Erythroblast (primary cell): ENCODE results near the gene NAA35.
A peak's percentile ranks its signal among the peaks of the same experiment; 100 is the strongest.

Experiments
- DNase-seq, 2 experiments: peaks; one replicate each; lab custom pipeline; 2025; lab: John Stamatoyannopoulos, UW
- GATA1 ChIP-seq: IDR thresholded peaks from 2 replicates; pipeline ENCODE4 v1.6.1; 2011; ENCODE audit warnings: low read depth, mild to moderate bottlenecking, control low read depth, low read length, moderate library complexity
- POLR2A ChIP-seq: IDR thresholded peaks from 2 replicates; pipeline ENCODE4 v1.6.1; 2011; ENCODE audit warnings: mild to moderate bottlenecking, low read length

NAA35 gene

GRCh38 chr9:85940832-85941621 is at the start of gene NAA35:
TSS of gene NAA35 (plus strand) at chr9:85941146. CDS start at chr9:85942160, 1,014 bp downstream.
- TF ChIP-seq POLR2A (peak; percentile 88), GATA1 (no peak)
- peak; percentile 99 for DNase-seq

- DNase-seq = no peak
- no peak for TF ChIP-seq POLR2A
- TF ChIP-seq GATA1 = no peak
These were observed 48.5 kb upstream of the NAA35 start for GRCh38 chr9:85892401-85892800.

GRCh38 chr9:85895685-85896084 is 45.3 kb upstream of the NAA35 start:
- no peak for TF ChIP-seq GATA1
- TF ChIP-seq POLR2A = no peak
- DNase-seq = no peak

- DNase-seq = peak in 1 of 2 experiments; percentile 26
- TF ChIP-seq POLR2A (no peak), GATA1 (no peak)
These were observed 43.1 kb upstream of the NAA35 start for GRCh38 chr9:85897848-85898247.

- TF ChIP-seq GATA1 = no peak
- no peak for TF ChIP-seq POLR2A
- DNase-seq = peak; percentile 26 to 67
These were observed 42.6 kb upstream of the NAA35 start for GRCh38 chr9:85898332-85898731.

- no peak for DNase-seq
- TF ChIP-seq GATA1 = no peak
- TF ChIP-seq POLR2A = no peak
These were observed 41.6 kb upstream of the NAA35 start for GRCh38 chr9:85899388-85899787.

- DNase-seq = peak; percentile 58 to 67
- no peak for TF ChIP-seq POLR2A
- TF ChIP-seq GATA1 = no peak
These were observed 40.3 kb upstream of the NAA35 start for GRCh38 chr9:85900504-85901201.

- TF ChIP-seq GATA1 (no peak), POLR2A (no peak)
- DNase-seq = no peak
These were observed 36.0 kb upstream of the NAA35 start for GRCh38 chr9:85904975-85905374.

- TF ChIP-seq POLR2A = no peak
- TF ChIP-seq GATA1 = no peak
- no peak for DNase-seq
These were observed 35.0 kb upstream of the NAA35 start for GRCh38 chr9:85905957-85906356.

GRCh38 chr9:85909390-85909789 is 31.6 kb upstream of the NAA35 start:
- no peak for DNase-seq
- no peak for TF ChIP-seq POLR2A

- TF ChIP-seq GATA1 (no peak), POLR2A (no peak)
- DNase-seq = no peak
These were observed 26.8 kb upstream of the NAA35 start for GRCh38 chr9:85914108-85914507.

GRCh38 chr9:85917756-85918155 is 23.2 kb upstream of the NAA35 start:
- TF ChIP-seq POLR2A (no peak), GATA1 (no peak)
- DNase-seq = no peak

GRCh38 chr9:85925493-85925892 is 15.5 kb upstream of the NAA35 start:
- DNase-seq = no peak
- TF ChIP-seq POLR2A (no peak), GATA1 (no peak)

- no peak for DNase-seq
- TF ChIP-seq GATA1 (no peak), POLR2A (no peak)
These were observed 13.9 kb upstream of the NAA35 start for GRCh38 chr9:85927076-85927475.
